BE2C (cell line): Measurements from ENCODE around the gene PKNOX1. TPM values are rescaled to one million over a fixed set of nuclear protein-coding genes. Genes with fewer than 3 reads are reported as not detected.
"Not testable (repeated sequence)": the region's sequence is repeated elsewhere in the genome, so short reads cannot be mapped to it uniquely, and the experiment has no call there.

Experiments
- DNase-seq: peaks from one replicate; pipeline ENCODE4 v3.0.0-alpha.2; 2020
- H3K27me3 ChIP-seq: fragments of 250-450 bp; sonication (Bioruptor Pico); 2 replicates; pipeline ENCODE4 v1.5.1; 2020; ENCODE audit warnings: mild to moderate bottlenecking
- H3K36me3 ChIP-seq: fragments of 250-450 bp; sonication (Bioruptor Pico); 2 replicates; pipeline ENCODE4 v1.5.1; 2020; ENCODE audit warnings: mild to moderate bottlenecking
- H3K4me1 ChIP-seq: fragments of 250-450 bp; sonication (Bioruptor Pico); 2 replicates; pipeline ENCODE4 v1.5.1; 2020
- H3K4me3 ChIP-seq: 2 replicates; pipeline ENCODE4 v1.5.1; 2011; ENCODE audit warnings: low read depth, low read length
- H3K9me3 ChIP-seq: fragments of 250-450 bp; sonication (Bioruptor Pico); 2 replicates; pipeline ENCODE4 v1.5.1; 2020
- polyA plus RNA-seq: library from polyadenylated mRNA; unstranded; fragments of >200 nt; gene quantifications from one replicate; pipeline ENCODE4 v1.2.1, GENCODE V29; 2012; ENCODE audit warnings: low read depth, missing spikeins; ENCODE audit not compliant: insufficient read length, insufficient read depth
- TF ChIP-seq, protein P1 (sequence below): IDR thresholded peaks from 2 replicates; pipeline ENCODE4 v1.5.1; 2012; ENCODE audit warnings: mild to moderate bottlenecking, low read depth, low read length

Gene PKNOX1, protein sequence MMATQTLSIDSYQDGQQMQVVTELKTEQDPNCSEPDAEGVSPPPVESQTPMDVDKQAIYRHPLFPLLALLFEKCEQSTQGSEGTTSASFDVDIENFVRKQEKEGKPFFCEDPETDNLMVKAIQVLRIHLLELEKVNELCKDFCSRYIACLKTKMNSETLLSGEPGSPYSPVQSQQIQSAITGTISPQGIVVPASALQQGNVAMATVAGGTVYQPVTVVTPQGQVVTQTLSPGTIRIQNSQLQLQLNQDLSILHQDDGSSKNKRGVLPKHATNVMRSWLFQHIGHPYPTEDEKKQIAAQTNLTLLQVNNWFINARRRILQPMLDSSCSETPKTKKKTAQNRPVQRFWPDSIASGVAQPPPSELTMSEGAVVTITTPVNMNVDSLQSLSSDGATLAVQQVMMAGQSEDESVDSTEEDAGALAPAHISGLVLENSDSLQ
- 22.4 TPM for polyA plus RNA-seq

DNA sequence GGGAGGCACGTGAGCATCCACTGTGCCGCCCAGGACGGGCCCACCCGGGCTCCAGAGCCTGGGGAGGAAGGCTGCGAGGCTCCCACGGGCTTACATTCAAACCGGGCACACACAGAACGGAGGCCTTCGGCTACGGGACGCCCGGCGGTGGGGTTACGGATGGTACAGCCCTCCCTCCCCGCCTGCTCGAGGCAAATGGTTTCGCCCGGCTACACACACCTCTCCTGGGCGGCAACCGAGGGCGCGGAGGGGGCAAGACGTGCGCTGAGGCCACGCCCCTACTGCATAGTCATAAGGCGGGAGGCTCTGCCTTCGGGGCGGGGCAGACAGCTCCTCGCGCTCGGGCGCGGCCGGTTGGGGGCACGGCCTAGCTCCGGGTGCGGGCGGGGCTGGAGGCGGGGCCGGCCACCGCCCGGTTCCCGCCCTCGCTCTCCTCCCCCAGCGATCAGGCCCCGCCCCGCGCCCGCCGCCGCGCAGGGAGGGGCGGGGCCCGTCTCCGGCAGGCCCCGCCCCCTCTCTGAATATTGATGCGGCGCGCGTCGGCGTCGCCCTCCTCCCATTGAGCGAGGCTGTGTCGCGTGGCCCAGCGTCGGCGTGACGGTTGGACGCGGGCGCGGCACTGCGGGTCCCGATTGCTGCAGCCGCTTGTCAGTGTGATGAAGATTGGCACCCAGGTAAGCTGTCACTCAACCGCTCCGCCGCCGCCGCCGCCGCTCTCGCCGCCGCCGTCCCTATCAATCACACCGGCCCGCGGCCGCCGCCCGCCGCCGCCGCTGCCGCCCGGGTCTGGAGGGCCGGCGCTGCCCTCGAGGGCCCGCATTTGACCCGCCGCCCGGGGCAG is at the start of gene PKNOX1:
Gene PKNOX1 (plus strand): TSS at position 572 of the 841 bp plus-strand sequence. CDS start 29,820 bp downstream, outside the sequence.
- no peaks in the 10 kb centered on the region for H3K9me3 ChIP-seq
- peaks cover 11% of the 10 kb centered on the region for H3K36me3 ChIP-seq
- TF ChIP-seq, protein P1, sequence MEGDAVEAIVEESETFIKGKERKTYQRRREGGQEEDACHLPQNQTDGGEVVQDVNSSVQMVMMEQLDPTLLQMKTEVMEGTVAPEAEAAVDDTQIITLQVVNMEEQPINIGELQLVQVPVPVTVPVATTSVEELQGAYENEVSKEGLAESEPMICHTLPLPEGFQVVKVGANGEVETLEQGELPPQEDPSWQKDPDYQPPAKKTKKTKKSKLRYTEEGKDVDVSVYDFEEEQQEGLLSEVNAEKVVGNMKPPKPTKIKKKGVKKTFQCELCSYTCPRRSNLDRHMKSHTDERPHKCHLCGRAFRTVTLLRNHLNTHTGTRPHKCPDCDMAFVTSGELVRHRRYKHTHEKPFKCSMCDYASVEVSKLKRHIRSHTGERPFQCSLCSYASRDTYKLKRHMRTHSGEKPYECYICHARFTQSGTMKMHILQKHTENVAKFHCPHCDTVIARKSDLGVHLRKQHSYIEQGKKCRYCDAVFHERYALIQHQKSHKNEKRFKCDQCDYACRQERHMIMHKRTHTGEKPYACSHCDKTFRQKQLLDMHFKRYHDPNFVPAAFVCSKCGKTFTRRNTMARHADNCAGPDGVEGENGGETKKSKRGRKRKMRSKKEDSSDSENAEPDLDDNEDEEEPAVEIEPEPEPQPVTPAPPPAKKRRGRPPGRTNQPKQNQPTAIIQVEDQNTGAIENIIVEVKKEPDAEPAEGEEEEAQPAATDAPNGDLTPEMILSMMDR = no peak
- no peaks in the 10 kb centered on the region for H3K27me3 ChIP-seq
- DNase-seq = peak; percentile 100
- no peaks in the 10 kb centered on the region for H3K4me1 ChIP-seq
- peak within 1 kb of the TSS; percentile 87 for H3K4me3 ChIP-seq

DNA sequence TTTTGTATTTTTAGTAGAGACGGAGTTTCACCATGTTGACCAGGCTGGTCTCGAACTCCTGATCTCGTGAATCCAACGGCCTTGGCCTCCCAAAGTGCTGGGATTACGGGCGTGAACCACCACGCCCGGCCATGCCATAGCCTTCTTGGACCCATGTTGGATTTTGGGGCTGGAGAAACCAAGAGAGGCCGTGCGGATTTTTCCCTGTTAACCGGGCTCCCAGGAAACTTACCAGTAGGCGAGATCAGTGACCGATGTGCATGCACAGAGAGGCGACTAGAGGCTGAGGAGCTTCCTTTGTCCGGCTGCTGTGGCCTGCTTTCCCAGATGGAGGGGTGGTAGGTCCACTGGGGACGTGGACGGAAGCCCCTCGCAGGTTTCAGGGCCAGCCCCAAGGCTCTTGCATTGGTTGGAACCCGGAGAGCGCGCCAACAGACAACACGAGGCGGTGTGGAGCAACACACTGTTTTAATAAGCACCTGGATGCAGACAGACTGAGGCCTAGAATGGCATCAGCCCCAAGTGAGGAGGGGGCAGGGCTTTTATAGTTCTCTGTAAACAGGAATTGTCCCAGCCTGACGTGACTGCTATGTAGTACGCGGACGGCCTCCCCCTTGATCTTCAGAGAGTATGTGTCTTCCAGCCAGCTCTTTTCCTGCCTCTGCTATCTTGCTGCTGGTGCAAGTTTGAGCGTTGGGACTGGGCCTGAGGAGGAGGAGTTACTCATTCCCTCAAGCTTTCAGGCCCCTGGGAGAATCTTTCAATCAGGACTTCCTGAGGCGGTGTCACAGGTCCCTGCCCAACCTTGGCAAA is 49.0 kb upstream of the PKNOX1 start, which contains the start of gene ERVH48-1:
Gene ERVH48-1 (minus strand): TSS at position 517 of the 813 bp plus-strand sequence. CDS start 6,624 bp downstream, outside the sequence.
- no peak within 1 kb of the TSS for H3K4me3 ChIP-seq
- TF ChIP-seq, protein P1 = no peak
- no peaks in the 10 kb centered on the region for H3K27me3 ChIP-seq
- H3K36me3 ChIP-seq = no peaks in the 10 kb centered on the region
- no peak for DNase-seq
- no peaks in the 10 kb centered on the region for H3K4me1 ChIP-seq
- H3K9me3 ChIP-seq = no peaks in the 10 kb centered on the region

DNA sequence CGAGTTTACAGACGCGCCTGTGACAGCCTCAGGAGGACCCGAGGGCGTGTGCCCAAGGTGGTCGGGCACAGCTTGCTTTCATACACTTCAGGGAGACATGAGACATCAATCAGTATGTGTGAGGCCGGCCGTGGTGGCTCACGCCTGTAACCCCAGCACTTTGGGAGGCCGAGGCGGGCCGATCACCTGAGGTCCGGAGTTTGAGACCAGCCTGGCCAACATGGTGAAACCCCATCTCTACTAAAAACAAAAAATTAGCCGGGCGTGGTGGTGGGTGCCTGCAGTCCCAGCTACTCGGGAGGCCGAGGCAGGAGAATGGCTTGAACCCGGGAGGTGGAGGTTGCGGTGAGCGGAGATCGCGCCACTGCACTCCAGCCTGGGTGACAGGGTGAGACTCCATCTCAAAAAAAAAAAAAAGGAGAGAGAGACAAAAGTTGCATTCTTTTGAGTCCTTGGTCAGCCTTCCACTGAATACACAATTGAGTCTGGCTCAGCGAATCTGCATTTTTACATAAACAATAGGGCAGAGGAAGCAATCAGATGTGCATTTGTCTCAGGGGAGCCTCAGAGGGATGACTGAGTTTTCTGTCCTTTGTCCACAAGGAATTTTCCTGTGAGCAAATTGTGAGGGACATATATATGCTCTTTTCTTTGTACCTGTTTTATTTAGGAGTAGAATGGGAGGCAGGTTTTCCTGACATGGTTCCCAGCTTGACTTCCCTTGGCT is 46.7 kb upstream of the PKNOX1 start:
- not testable (repeated sequence) for H3K36me3 ChIP-seq, H3K4me1 ChIP-seq, H3K4me3 ChIP-seq, H3K27me3 ChIP-seq, DNase-seq, H3K9me3 ChIP-seq

DNA sequence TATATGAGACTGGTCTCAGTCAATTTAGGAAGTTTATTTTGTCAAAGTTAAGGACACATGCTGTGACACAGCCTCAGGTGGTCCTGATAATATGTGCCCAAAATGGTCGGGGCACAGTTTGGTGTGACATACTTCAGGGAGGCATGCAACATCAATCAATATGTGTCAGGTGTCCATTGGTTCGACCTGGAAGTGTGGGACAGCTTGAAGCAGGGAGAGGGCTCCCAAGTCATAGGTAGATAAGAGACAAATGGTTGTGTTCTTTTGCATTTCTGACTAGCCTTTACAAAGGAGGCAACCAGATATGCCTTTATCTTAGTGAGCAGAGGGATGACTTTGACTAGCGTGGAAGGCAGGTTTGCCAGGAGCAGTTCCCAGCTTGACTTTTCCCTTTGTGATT is 44.4 kb upstream of the PKNOX1 start:
- Histone ChIP-seq H3K4me1 (no peaks in the 10 kb centered on the region), H3K36me3 (no peaks in the 10 kb centered on the region), H3K27me3 (no peaks in the 10 kb centered on the region), H3K4me3 (no peak overlapping the region), H3K9me3 (no peaks in the 10 kb centered on the region)
- TF ChIP-seq, protein P1 = no peak
- DNase-seq = no peak

DNA sequence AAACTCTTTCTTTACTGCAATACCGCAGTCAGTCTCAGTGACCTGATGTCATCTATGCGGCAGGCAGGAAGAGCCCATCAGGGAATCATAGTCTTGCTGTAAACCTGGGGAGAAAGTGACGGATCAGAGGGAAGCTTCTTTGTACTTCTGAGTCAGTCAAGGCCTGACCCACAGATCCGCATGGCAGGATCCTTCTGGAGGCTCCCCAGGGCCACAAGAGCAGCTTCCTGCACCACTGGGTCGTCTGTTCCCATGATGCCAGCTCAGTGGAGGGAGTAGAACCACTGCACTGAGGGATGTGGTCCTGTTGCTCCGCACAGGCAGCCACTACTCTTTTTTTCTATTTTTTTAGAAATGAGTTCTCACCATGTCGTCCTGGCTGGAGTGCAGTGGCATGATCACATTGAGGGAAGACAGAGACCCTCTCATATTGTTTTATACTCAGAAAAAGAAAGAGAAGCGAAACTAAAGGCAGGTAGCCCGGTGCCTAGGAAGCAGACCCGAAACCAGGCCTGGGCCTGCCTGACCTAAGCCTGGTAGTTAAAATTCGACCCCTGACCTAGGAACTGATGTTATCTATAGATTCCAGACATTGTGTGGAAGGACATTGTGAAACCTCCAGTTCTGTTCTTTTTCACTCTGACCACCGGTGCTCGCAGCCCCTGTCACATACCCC is 42.7 kb upstream of the PKNOX1 start:
- DNase-seq = no peak
- TF ChIP-seq, protein P1 = no peak
- H3K9me3 ChIP-seq = no peaks in the 10 kb centered on the region

DNA sequence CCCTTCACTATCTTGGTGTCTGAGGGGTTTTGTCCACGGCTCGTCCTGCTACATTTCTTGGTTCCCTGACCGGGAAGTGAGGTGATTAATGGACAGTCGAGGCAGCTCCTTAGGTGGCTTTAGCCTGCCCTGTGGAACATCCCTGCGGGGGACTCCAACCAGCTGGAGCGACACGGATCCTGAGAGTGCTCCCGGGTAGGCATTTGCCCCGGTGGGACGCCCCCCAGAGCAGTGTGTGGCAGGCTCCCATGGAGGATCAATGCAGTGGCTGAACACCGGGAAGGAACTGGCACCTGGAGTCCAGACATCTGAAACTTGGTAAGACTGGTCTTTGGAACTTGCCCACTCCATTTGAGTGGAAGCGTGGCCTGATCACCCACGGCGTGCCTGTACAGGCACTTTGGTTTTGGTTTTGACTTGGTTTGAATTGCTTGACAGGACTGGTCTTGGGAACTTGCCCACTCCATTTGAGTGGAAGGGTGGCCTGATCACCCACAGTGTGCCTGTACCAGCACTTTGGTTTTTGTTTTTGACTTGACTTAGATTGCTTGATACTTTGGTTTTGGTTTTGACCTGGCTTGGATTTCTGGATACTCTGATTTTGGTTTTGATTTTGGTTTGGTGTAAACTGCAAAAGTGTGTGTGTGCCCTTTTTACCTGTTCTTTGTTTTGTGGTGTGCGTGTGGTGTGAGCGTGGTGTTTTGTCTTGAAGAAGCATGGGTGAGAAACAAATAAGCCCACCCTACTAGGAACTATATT is 41.8 kb upstream of the PKNOX1 start:
- H3K36me3 ChIP-seq, H3K4me1 ChIP-seq, H3K4me3 ChIP-seq, DNase-seq, H3K27me3 ChIP-seq, H3K9me3 ChIP-seq: not testable (repeated sequence)

More for the DNA sequence above, 42.7 kb upstream of the PKNOX1 start:
- Histone ChIP-seq H3K27me3 (no peaks in the 10 kb centered on the region), H3K4me1 (no peaks in the 10 kb centered on the region), H3K36me3 (no peaks in the 10 kb centered on the region), H3K4me3 (no peak overlapping the region)

DNA sequence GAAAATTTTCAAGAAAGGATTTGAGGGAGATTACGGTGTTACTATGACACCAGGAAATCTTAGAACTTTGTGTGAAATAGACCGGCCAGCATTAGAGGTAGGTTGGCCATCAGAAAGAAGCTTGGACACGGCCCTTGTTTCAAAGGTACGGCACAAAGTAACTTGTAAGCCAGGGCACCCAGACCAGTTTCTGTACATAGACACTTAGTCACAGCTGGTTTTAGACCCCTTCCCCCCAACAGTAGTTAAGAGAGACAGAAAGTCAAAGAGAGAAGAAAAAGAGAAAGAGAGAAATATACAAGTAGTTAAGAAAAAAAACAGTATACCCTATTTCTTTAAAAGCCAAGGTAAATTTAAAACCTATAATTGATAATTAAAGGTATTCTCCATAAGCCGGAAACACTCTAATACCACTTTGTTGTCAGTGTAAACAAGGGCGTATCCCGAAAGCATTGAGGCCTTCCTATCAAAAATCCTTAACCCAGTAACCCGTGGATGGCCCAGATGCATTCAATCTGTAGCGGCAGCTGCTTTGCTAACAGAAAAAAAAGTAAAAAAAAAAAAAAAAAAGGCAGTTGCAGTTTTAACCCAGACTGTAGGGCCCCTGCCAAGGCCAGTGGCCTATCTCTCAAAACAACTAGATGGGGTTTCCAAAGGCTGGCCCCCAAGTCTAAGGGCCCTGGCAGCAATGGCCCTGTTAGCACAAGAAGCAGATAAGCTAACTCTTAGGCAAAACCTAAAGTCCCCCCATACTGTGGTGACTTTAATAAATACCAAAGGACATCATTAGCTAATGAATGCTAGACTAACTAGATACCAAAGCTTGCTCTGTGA is 41.0 kb upstream of the PKNOX1 start:
- not testable (repeated sequence) for H3K36me3 ChIP-seq, H3K27me3 ChIP-seq, H3K4me1 ChIP-seq, H3K9me3 ChIP-seq, DNase-seq, H3K4me3 ChIP-seq

DNA sequence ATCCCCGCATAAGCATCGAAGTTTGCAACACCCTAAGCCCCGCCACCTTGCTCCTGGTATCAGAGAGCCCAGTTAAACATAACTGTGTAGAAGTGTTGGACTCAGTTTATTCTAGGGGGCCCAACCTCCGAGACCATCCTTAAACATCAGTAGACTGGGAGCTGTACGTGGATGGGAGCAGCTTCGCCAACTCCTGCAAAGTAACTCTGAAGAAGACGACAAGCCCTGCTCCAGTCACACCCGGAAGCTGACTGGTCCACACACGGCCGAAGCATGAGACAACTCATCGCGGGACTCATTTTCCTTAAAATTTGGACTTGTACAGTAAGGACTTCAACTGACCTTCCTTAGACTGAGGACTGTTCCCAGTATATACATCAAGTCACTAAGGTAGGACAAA is 40.4 kb upstream of the PKNOX1 start:
- H3K4me1 ChIP-seq, H3K9me3 ChIP-seq, H3K36me3 ChIP-seq, H3K27me3 ChIP-seq, DNase-seq, H3K4me3 ChIP-seq: not testable (repeated sequence)
